Measurements from ENCODE around the gene TBCD. TPM values are rescaled to one million over a fixed set of nuclear protein-coding genes. Genes with fewer than 3 reads are reported as not detected.

TBCD gene
- total and polyA plus RNA-seq, 12 donors = 25.6 to 240 (median 66.2) TPM

DNA sequence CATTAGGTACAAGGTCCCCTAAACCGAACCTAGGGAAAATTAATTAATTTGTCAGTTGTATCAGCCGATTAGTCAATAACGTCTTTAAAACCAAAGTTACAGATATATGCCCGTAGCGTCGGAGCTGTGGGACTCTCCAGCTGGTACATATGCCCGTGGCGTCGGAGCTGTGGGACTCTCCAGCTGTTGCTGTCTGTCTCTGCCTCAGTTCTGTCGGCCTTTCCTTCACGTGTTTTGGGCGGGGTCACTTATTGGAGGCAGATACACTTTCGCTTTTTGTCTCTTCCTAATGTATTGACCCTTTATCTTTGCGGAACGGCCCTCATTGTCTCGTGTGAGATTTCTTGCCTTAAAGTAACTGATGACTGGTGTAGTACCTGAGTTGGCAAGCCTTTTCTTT is 150.0 kb downstream of the TBCD start:
- Histone ChIP-seq H3K27ac (no peak overlapping the region), H3K27me3 (no peaks in the 10 kb centered on the region), H3K4me1 (replicated peaks in 1 of 2) (no peaks in the 10 kb centered on the region), H3K4me3 (no peak overlapping the region), H3K9me3 (replicated peaks in 1 of 3) (no peaks in the 10 kb centered on the region), H3K36me3 (replicated peaks in 1 of 2) (peaks cover 0 to 9% of the 10 kb centered on the region in 2 donors)
- 86 to 91% (median 87%) methylated on average over 16 of the region's 16 CpGs for WGBS, 4 donors
- intact Hi-C loops (cut with DNase I) = loop anchor here in 1 of 2 donors (10.0 kb wide), 1 partner anchor 63 kb away; no protein-coding TSS in a partner anchor
- DNase-seq = no peak
- TF ChIP-seq, protein P1, sequence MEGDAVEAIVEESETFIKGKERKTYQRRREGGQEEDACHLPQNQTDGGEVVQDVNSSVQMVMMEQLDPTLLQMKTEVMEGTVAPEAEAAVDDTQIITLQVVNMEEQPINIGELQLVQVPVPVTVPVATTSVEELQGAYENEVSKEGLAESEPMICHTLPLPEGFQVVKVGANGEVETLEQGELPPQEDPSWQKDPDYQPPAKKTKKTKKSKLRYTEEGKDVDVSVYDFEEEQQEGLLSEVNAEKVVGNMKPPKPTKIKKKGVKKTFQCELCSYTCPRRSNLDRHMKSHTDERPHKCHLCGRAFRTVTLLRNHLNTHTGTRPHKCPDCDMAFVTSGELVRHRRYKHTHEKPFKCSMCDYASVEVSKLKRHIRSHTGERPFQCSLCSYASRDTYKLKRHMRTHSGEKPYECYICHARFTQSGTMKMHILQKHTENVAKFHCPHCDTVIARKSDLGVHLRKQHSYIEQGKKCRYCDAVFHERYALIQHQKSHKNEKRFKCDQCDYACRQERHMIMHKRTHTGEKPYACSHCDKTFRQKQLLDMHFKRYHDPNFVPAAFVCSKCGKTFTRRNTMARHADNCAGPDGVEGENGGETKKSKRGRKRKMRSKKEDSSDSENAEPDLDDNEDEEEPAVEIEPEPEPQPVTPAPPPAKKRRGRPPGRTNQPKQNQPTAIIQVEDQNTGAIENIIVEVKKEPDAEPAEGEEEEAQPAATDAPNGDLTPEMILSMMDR (IDR thresholded peaks at IDR 0.05) = no peak
- TF ChIP-seq POLR2A (IDR thresholded peaks at IDR 0.05) = no peak

DNA sequence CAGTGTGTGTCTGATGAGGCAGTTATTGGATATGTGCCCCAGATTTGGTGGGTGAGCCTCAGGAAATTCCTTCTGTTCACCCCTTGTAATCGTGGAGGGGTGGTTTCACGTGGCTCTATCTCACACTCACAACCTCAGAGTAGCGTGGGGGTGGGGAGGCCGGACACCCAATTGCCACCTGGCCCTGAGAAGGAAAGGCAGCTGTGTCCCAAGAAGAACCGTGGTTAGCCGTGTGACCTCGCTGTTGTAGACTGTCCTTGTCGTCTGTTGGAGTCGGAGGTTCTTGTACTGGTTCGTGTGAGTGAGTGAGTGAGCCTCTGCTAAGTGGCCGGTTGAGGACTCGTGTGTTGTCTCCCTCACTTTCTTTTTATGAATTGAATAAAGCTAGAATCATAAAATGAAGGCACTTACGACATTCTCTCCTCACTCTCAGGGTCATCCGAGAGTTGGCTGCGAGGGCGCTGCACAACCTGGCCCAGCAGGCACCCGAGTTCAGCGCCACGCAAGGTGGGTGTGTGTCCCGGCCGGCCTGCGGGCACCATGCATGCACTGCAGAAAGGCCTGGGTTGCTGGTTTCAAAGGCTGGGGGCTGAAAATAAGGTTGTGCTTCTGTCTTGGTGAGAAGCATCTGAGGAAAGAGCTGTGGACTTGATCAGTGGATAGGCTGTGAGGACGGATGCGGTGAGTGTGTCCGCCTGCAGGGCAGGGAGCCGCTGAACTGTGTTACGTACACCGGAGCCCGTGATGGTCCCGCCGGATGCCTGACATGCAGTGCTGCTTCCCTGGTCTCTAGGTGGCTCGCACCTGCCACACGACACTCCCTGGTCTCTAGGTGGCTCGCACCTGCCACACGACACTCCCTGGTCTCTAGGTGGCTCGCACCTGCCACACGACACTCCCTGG is 151.4 kb downstream of the TBCD start:
- H3K27ac ChIP-seq = no peak overlapping the region
- H3K9me3 ChIP-seq (replicated peaks in 1 of 3) = no peaks in the 10 kb centered on the region
- no peak for DNase-seq
- no peaks in the 10 kb centered on the region for H3K27me3 ChIP-seq
- H3K36me3 ChIP-seq (replicated peaks in 1 of 2) = peaks cover 0 to 9% of the 10 kb centered on the region in 2 donors
- H3K4me3 ChIP-seq = no peak overlapping the region
- WGBS, 4 donors = 89 to 93% (median 92%) methylated on average over 26 to 35 of the region's 37 CpGs
- H3K4me1 ChIP-seq (replicated peaks in 1 of 2) = no peaks in the 10 kb centered on the region
- TF ChIP-seq POLR2A (IDR thresholded peaks at IDR 0.05) = no peak
- TF ChIP-seq, protein P1 (IDR thresholded peaks at IDR 0.05) = no peak
- intact Hi-C loops (cut with DNase I) = loop anchor here in 1 of 2 donors (10.0 kb wide), 1 partner anchor 62 kb away; no protein-coding TSS in a partner anchor

DNA sequence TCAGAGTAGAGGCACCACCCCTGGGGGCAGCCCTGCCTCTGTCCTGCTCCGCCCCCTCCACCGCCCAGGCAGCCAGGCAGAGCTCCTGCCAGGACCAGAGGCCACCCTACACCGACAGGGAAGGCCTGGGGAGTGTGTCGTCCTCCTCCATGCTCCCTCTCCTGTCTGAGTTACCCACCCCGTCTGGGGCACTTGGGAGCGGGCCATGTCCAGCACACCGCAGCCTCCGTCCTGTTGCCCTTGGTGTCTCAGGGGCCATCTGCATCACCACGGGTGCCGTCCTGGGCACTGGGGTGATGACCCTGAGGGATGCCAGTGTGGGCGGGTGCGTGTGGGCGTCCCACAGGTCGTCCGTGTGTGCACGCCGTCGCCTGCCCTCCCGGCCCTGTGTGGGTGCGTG is 153.3 kb downstream of the TBCD start:
- TF ChIP-seq, protein P1 (IDR thresholded peaks at IDR 0.05) = no peak
- TF ChIP-seq POLR2A (IDR thresholded peaks at IDR 0.05) = no peak
- intact Hi-C loops (cut with DNase I) = loop anchor here in 1 of 2 donors (10.0 kb wide), 1 partner anchor 60 kb away; no protein-coding TSS in a partner anchor
- Histone ChIP-seq H3K27me3 (no peaks in the 10 kb centered on the region), H3K4me1 (replicated peaks in 1 of 2) (no peaks in the 10 kb centered on the region), H3K9me3 (replicated peaks in 1 of 3) (no peaks in the 10 kb centered on the region), H3K36me3 (replicated peaks in 1 of 2) (peaks cover 0 to 9% of the 10 kb centered on the region in 2 donors), H3K4me3 (no peak overlapping the region), H3K27ac (no peak overlapping the region)
- WGBS, 4 donors = 87 to 93% (median 93%) methylated on average over 5 to 20 of the region's 20 CpGs; no CpG with 5 or more reads in 1 of the 4 donors
- no peak for DNase-seq

DNA sequence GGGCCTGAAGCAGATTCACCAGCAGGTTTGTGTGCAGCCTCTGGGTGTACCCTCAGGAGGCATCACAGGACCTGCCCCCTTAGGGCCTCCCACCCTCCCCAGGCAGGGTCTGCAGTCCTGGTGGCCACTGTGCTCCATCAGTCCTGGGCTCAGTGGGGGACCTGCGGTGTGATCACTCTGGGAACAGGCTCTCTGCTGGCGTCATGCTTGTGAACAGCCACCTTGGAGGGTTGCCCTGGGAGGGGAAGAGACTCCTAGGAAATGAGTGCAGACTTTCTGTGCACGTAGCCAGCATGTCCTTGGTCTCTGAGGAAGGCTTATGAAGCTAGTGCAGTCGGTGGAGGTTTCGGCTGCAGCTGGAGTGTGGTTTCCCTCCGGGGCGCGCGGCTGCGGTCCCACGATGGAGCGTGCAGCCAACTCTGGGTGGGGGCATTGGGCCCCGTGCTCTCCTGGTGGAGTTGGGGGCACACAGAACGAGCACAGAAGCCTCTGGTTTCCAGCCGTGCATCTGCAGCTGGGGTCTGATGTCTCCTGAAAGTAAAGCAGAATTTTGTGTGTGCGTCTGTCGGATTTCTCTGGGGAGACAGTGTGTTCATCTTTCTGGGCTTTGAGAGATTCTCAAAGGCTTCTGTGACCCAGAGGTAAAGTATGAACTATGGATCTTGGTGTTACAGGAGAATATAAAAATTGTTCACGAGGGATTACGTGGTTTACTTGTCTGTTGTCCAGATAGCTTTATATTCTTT is 156.1 kb downstream of the TBCD start:
- no peak for DNase-seq
- WGBS, 4 donors = 79 to 91% (median 86%) methylated on average over 10 to 19 of the region's 19 CpGs
- H3K27ac ChIP-seq = no peak overlapping the region
- no peaks in the 10 kb centered on the region for H3K27me3 ChIP-seq
- TF ChIP-seq POLR2A (IDR thresholded peaks at IDR 0.05) = no peak
- TF ChIP-seq, protein P1 (IDR thresholded peaks at IDR 0.05) = no peak
- no peak overlapping the region for H3K4me3 ChIP-seq
- intact Hi-C loops (cut with DNase I) = loop anchor here in 1 of 2 donors (10.0 kb wide), 1 partner anchor 57 kb away; no protein-coding TSS in a partner anchor
- H3K36me3 ChIP-seq (replicated peaks in 1 of 2) = peaks cover 0 to 9% of the 10 kb centered on the region in 2 donors
- H3K9me3 ChIP-seq (replicated peaks in 1 of 3) = no peaks in the 10 kb centered on the region
- H3K4me1 ChIP-seq (replicated peaks in 1 of 2) = no peaks in the 10 kb centered on the region
